HepG2 (cell line): ENCODE data around the gene MRPL58. TPM values are rescaled to one million over a fixed set of nuclear protein-coding genes. Genes with fewer than 3 reads are reported as not detected.

Experiments
- ARNT2 ChIP-seq: sonication (generic); formaldehyde crosslinking; IDR thresholded peaks from 2 replicates; pipeline ENCODE4 v1.8.0; 2022; ENCODE audit warnings: mild to moderate bottlenecking, low read depth, missing genetic modification reagents, moderate library complexity
- BRD4 ChIP-seq: sonication (generic); formaldehyde crosslinking; IDR thresholded peaks from 2 replicates; pipeline ENCODE4 v1.4.0; 2020; ENCODE audit warnings: missing genetic modification reagents
- CBX1 ChIP-seq: IDR thresholded peaks from one replicate; pipeline ENCODE4 v1.6.1; 2016; ENCODE audit warnings: antibody characterized with exemption, low read depth
- CBX5 ChIP-seq: sonication (generic); formaldehyde crosslinking; IDR thresholded peaks from 2 replicates; pipeline ENCODE4 v1.4.0; 2020; ENCODE audit warnings: missing genetic modification reagents, borderline replicate concordance
- DMAP1 ChIP-seq: IDR thresholded peaks from 2 replicates; pipeline ENCODE4 v1.6.1; 2016
- FIP1L1 ChIP-seq: fragments of 200-400 bp; formaldehyde crosslinking; IDR thresholded peaks from 2 replicates; pipeline ENCODE4 v1.6.1; 2018; ENCODE audit warnings: low read depth, mild to moderate bottlenecking, low read length, moderate library complexity, borderline replicate concordance; ENCODE audit not compliant: insufficient read depth
- HOXA5 ChIP-seq: sonication (generic); formaldehyde crosslinking; IDR thresholded peaks from 2 replicates; pipeline ENCODE4 v1.4.0; 2020; ENCODE audit warnings: missing genetic modification reagents
- MTERF4 ChIP-seq: sonication (generic); formaldehyde crosslinking; IDR thresholded peaks from 2 replicates; pipeline ENCODE4 v1.8.0; 2023; ENCODE audit warnings: mild to moderate bottlenecking, missing genetic modification reagents
- PAXIP1 ChIP-seq: sonication (generic); formaldehyde crosslinking; conservative IDR thresholded peaks from 2 replicates; pipeline ENCODE4 v1.4.0; 2020; ENCODE audit warnings: mild to moderate bottlenecking, missing genetic modification reagents, moderate library complexity
- POLR2A ChIP-seq, 2 experiments: IDR thresholded peaks; 2 replicates each; pipeline ENCODE4 v1.6.1; 2011; ENCODE audit warnings: low read depth in 2 of 2, low read length in 2 of 2, mild to moderate bottlenecking in 1 of 2, moderate library complexity in 1 of 2; ENCODE audit not compliant: insufficient read depth in 1 of 2
- PPARG ChIP-seq: conservative IDR thresholded peaks from 2 replicates; pipeline ENCODE4 v1.6.1; 2016; ENCODE audit warnings: missing biosample characterization, missing genetic modification reagents
- TBL1XR1 ChIP-seq: fragments of 150-350 bp; IDR thresholded peaks from 2 replicates; pipeline ENCODE4 v1.6.1; 2014; ENCODE audit warnings: borderline replicate concordance, low read length; ENCODE audit not compliant: partially characterized antibody
- TFDP2 ChIP-seq: sonication (generic); formaldehyde crosslinking; IDR thresholded peaks from 2 replicates; pipeline ENCODE4 v1.4.0; 2020; ENCODE audit warnings: missing genetic modification reagents
- WIZ ChIP-seq: sonication (generic); formaldehyde crosslinking; IDR thresholded peaks from 2 replicates; pipeline ENCODE4 v1.5.1; 2020; ENCODE audit warnings: mild to moderate bottlenecking, missing genetic modification reagents
- ZKSCAN8 ChIP-seq: IDR thresholded peaks from 2 replicates; pipeline ENCODE4 v1.6.1; 2016; ENCODE audit warnings: borderline replicate concordance, missing genetic modification reagents, missing compliant biosample characterization
- ZNF124 ChIP-seq: sonication (generic); formaldehyde crosslinking; IDR thresholded peaks from 2 replicates; pipeline ENCODE4 v1.4.0; 2020; ENCODE audit warnings: missing genetic modification reagents
- ZNF17 ChIP-seq: sonication (generic); formaldehyde crosslinking; IDR thresholded peaks from 2 replicates; pipeline ENCODE4 v1.5.0; 2020; ENCODE audit warnings: mild to moderate bottlenecking, missing genetic modification reagents
- ZNF180 ChIP-seq: sonication (generic); formaldehyde crosslinking; IDR thresholded peaks from 2 replicates; pipeline ENCODE4 v1.4.0; 2020; ENCODE audit warnings: low read depth, missing genetic modification reagents, borderline replicate concordance
- ZNF34 ChIP-seq: sonication (generic); formaldehyde crosslinking; IDR thresholded peaks from 2 replicates; pipeline ENCODE4 v1.4.0; 2020; ENCODE audit warnings: mild to moderate bottlenecking, missing genetic modification reagents, borderline replicate concordance
- ZNF550 ChIP-seq: sonication (generic); formaldehyde crosslinking; IDR thresholded peaks from 2 replicates; pipeline ENCODE4 v1.4.0; 2020; ENCODE audit warnings: mild to moderate bottlenecking, missing genetic modification reagents, borderline replicate concordance
- polyA plus RNA-seq, 8 experiments: library from polyadenylated mRNA; depleted of rRNA in 3 of 8; stranded (reverse) in 7 of 8; unstranded in 1 of 8; fragments of >200 nt; fragmentation: Illumina TruSeq in 4 of 8; extraction: Trizol in 4 of 8; gene quantifications; 2 replicates each; pipeline versions ENCODE4 v1.2.1 to v1.2.3, GENCODE V29; 2011 to 2016; ENCODE audit warnings: low read depth in 4 of 8, missing spikeins in 1 of 8, mixed read lengths in 1 of 8; ENCODE audit not compliant: insufficient read depth in 1 of 8
- total RNA-seq, 5 experiments: library from RNA; depleted of rRNA; stranded (reverse); fragments of >200 nt; fragmentation: Illumina TruSeq; extraction: Trizol; gene quantifications; 2 replicates each; pipeline ENCODE4 v1.2.3, GENCODE V29; 2016; ENCODE audit warnings: low read depth in 1 of 5
- TF ChIP-seq, protein P1 (sequence below): sonication (generic); formaldehyde crosslinking; IDR thresholded peaks from 2 replicates; pipeline ENCODE4 v1.8.0; 2022; ENCODE audit warnings: mild to moderate bottlenecking, missing genetic modification reagents

The MRPL58 gene
- total and polyA plus RNA-seq, 2 of the 13 experiments (the other 11 are each of a cell fraction or from before 2014, with no cell fraction given) = 44.9 to 68.9 TPM

GRCh38 chr17:75033346-75034235, 21.1 kb downstream of the MRPL58 start (continued):
- TF ChIP-seq TFDP2 (peak; percentile 94), DMAP1 (CRISPR knock-in tag) (no peak), ZKSCAN8 (CRISPR knock-in tag) (peak; percentile 95; the same call in 1 of the 2 replicates), TBL1XR1 (no peak), CBX1 (peak; percentile 68), ZNF180 (no peak; the same call in 1 of the 2 replicates), ZNF17 (CRISPR knock-in tag) (no peak), CBX5 (CRISPR knock-in tag) (peak; percentile 97; the same call in 1 of the 2 replicates), ARNT2 (CRISPR knock-in tag) (no peak; the same call in 1 of the 2 replicates), FIP1L1 (no peak), MTERF4 (no peak; the same call in 1 of the 2 replicates), ZNF550 (peak; percentile 96; the same call in 1 of the 2 replicates), PAXIP1 (CRISPR knock-in tag) (peak; percentile 18; the same call in 1 of the 2 replicates), ZNF34 (CRISPR knock-in tag) (peak; percentile 81; the same call in 1 of the 2 replicates), HOXA5 (CRISPR knock-in tag) (peak; percentile 47; the same call in 1 of the 2 replicates), BRD4 (CRISPR knock-in tag) (no peak; the same call in 1 of the 2 replicates), PPARG (CRISPR knock-in tag) (peak; percentile 93), WIZ (peak; percentile 96; the same call in 1 of the 2 replicates), ZNF124 (CRISPR knock-in tag) (no peak; the same call in 1 of the 2 replicates), POLR2A (IDR thresholded peaks at IDR 0.05; ENCODE audit: insufficient read depth in 1 of 2, low read depth in 2 of 2, low read length in 2 of 2) (0 out of 4 replicates have a peak, but pooled peaks of 1 of the 2 experiments have one; percentile 5)
- TF ChIP-seq, protein P1, sequence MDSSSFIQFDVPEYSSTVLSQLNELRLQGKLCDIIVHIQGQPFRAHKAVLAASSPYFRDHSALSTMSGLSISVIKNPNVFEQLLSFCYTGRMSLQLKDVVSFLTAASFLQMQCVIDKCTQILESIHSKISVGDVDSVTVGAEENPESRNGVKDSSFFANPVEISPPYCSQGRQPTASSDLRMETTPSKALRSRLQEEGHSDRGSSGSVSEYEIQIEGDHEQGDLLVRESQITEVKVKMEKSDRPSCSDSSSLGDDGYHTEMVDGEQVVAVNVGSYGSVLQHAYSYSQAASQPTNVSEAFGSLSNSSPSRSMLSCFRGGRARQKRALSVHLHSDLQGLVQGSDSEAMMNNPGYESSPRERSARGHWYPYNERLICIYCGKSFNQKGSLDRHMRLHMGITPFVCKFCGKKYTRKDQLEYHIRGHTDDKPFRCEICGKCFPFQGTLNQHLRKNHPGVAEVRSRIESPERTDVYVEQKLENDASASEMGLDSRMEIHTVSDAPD (CRISPR knock-in tag) = peak; percentile 13; the same call in 1 of the 2 replicates
